Measurements from ENCODE around the gene VAV2.
A peak's percentile ranks its signal among the peaks of the same experiment; 100 is the strongest.
"Not testable (repeated sequence)": the region's sequence is repeated elsewhere in the genome, so short reads cannot be mapped to it uniquely, and the experiment has no call there.

VAV2 gene

GRCh38 chr9:133991214-133991921, 756 bp downstream of the VAV2 start:
- H3K4me1 ChIP-seq = peaks cover 65% of the 10 kb centered on the region
- no peaks in the 10 kb centered on the region for H3K36me3 ChIP-seq
- H3K9me3 ChIP-seq = no peaks in the 10 kb centered on the region
- H3K27me3 ChIP-seq = no peaks in the 10 kb centered on the region
- H3K4me2 ChIP-seq = peak overlapping the region; percentile 100
- peak overlapping the region; percentile 92 for H3K27ac ChIP-seq
- H3K4me3 ChIP-seq = peak overlapping the region; percentile 94
- H3K9ac ChIP-seq = peak overlapping the region; percentile 92
- no peak for TF ChIP-seq Cebpa-rat (IDR thresholded peaks at IDR 0.05)
- peaks cover 64% of the 10 kb centered on the region for H4K20me1 ChIP-seq

- Histone ChIP-seq H3K27me3 (no peaks in the 10 kb centered on the region), H3K9ac (peak overlapping the region; percentile 92), H3K27ac (peak overlapping the region; percentile 92; the same call in 1 of the 2 replicates), H3K4me1 (peaks cover 71% of the 10 kb centered on the region), H3K4me3 (peak overlapping the region; percentile 94), H3K36me3 (no peaks in the 10 kb centered on the region), H3K9me3 (no peaks in the 10 kb centered on the region), H3K4me2 (peak overlapping the region; percentile 100), H4K20me1 (peaks cover 72% of the 10 kb centered on the region)
- TF ChIP-seq Cebpa-rat (IDR thresholded peaks at IDR 0.05) = no peak
These were observed 1.5 kb downstream of the VAV2 start for GRCh38 chr9:133990366-133991213.

- H3K4me1 ChIP-seq = peaks cover 67% of the 10 kb centered on the region
- H3K4me2 ChIP-seq = peak overlapping the region; percentile 100
- no peaks in the 10 kb centered on the region for H3K9me3 ChIP-seq
- no peak for TF ChIP-seq Cebpa-rat (IDR thresholded peaks at IDR 0.05)
- no peaks in the 10 kb centered on the region for H3K36me3 ChIP-seq
- H3K4me3 ChIP-seq = peak overlapping the region; percentile 94
- H3K27ac ChIP-seq = peak overlapping the region; percentile 92; the same call in 1 of the 2 replicates
- peak overlapping the region; percentile 92; the same call in 1 of the 2 replicates for H3K9ac ChIP-seq
- H3K27me3 ChIP-seq = no peaks in the 10 kb centered on the region
- peaks cover 80% of the 10 kb centered on the region for H4K20me1 ChIP-seq
These were observed 2.3 kb downstream of the VAV2 start for GRCh38 chr9:133989625-133990365.

- Histone ChIP-seq H3K4me2 (peak overlapping the region; percentile 100; the same call in 1 of the 2 replicates), H4K20me1 (peaks cover 87% of the 10 kb centered on the region), H3K4me1 (peaks cover 57% of the 10 kb centered on the region)
- H3K9me3 ChIP-seq, H3K27ac ChIP-seq, H3K4me3 ChIP-seq, H3K36me3 ChIP-seq, H3K27me3 ChIP-seq, H3K9ac ChIP-seq: not testable (repeated sequence)
These were observed 3.4 kb downstream of the VAV2 start for GRCh38 chr9:133988771-133989170.

GRCh38 chr9:133987946-133988665, 4.0 kb downstream of the VAV2 start:
- H3K4me2 ChIP-seq = no peak overlapping the region
- H3K4me3 ChIP-seq = no peak overlapping the region
- no peaks in the 10 kb centered on the region for H3K27me3 ChIP-seq
- TF ChIP-seq Cebpa-rat (IDR thresholded peaks at IDR 0.05) = no peak
- H3K9ac ChIP-seq = no peak overlapping the region
- peaks cover 54% of the 10 kb centered on the region for H3K4me1 ChIP-seq
- H4K20me1 ChIP-seq = peaks cover 87% of the 10 kb centered on the region
- no peaks in the 10 kb centered on the region for H3K36me3 ChIP-seq
- H3K9me3 ChIP-seq = no peaks in the 10 kb centered on the region
- H3K27ac ChIP-seq = no peak overlapping the region

- no peak for TF ChIP-seq Cebpa-rat (IDR thresholded peaks at IDR 0.05)
- H3K9me3 ChIP-seq = no peaks in the 10 kb centered on the region
- H3K4me1 ChIP-seq = peaks cover 58% of the 10 kb centered on the region
- H3K9ac ChIP-seq = no peak overlapping the region
- H3K4me3 ChIP-seq = no peak overlapping the region
- no peak overlapping the region for H3K27ac ChIP-seq
- no peaks in the 10 kb centered on the region for H3K27me3 ChIP-seq
- peaks cover 94% of the 10 kb centered on the region for H4K20me1 ChIP-seq
- H3K36me3 ChIP-seq = no peaks in the 10 kb centered on the region
- H3K4me2 ChIP-seq = no peak overlapping the region
These were observed 4.7 kb downstream of the VAV2 start for GRCh38 chr9:133987446-133987788.

- H3K36me3 ChIP-seq = no peaks in the 10 kb centered on the region
- H3K9ac ChIP-seq = no peak overlapping the region
- H4K20me1 ChIP-seq = peaks cover 97% of the 10 kb centered on the region
- no peak overlapping the region for H3K4me2 ChIP-seq
- no peak for TF ChIP-seq Cebpa-rat (IDR thresholded peaks at IDR 0.05)
- no peak overlapping the region for H3K4me3 ChIP-seq
- H3K27ac ChIP-seq = no peak overlapping the region
- peaks cover 63% of the 10 kb centered on the region for H3K4me1 ChIP-seq
- H3K27me3 ChIP-seq = no peaks in the 10 kb centered on the region
- no peaks in the 10 kb centered on the region for H3K9me3 ChIP-seq
These were observed 5.2 kb downstream of the VAV2 start for GRCh38 chr9:133986774-133987445.

- no peak overlapping the region for H3K4me2 ChIP-seq
- H3K27ac ChIP-seq = no peak overlapping the region
These were observed 6.1 kb downstream of the VAV2 start for GRCh38 chr9:133986061-133986460.

More at GRCh38 chr9:133986061-133986460, 6.1 kb downstream of the VAV2 start:
- H4K20me1 ChIP-seq = peaks cover 97% of the 10 kb centered on the region
- H3K36me3 ChIP-seq = no peaks in the 10 kb centered on the region
- TF ChIP-seq Cebpa-rat (IDR thresholded peaks at IDR 0.05) = no peak
- no peak overlapping the region for H3K9ac ChIP-seq
- H3K4me3 ChIP-seq = no peak overlapping the region
- no peaks in the 10 kb centered on the region for H3K9me3 ChIP-seq
- no peaks in the 10 kb centered on the region for H3K27me3 ChIP-seq
- H3K4me1 ChIP-seq = peaks cover 70% of the 10 kb centered on the region
